Stimulated activated CD4-positive, alpha-beta T cell treated with anti-CD3 and anti-CD28 coated beads, Interleukin-4, amount 100 ng/mL, for 4 hours (primary cell): ENCODE results near the gene ACKR3.

Source experiments
- DNase-seq, 2 experiments: peaks; one replicate each; pipeline ENCODE4 v3.0.0-alpha.2; 2020

ACKR3 gene

DNA sequence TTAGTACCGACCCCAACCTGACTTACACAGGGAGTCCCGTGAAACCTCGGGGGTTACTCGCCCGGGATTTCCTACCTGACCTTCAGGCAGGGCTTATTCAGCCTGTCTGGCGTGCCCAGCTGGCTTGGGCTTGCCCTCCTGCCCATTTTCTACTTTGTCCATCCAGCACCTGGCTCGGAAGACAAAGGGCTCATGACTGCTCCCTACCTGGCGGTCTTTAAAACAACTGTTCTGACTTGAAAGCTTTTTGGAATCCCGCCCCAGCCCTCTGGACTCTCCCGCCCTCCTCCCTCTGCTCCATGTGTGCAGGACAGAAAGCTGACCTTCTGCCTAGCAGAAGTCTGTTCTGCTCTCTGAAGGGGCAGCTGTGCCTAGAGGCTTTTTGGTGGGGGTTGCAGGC, 43.1 kb downstream of the ACKR3 start:
- DNase-seq, result no peak

DNA sequence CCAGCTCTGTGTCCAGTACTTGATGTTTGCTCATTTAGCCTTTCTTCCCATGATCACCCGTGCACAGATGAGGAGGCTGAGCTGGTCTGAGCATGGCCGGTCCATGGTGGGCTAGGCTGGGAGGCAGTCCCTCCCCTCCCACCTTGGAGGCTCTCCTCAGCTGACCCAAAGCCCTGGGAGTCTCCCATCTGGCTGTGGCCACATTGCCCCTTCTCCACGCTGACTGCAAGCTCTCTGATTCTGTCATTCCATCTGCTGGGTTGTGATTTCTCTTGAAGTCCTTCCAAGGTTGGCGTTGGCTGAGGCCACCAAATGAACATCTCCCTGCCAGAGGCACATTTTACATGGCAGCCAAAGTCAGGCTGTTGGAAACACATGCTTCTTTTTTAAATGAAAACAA, 44.0 kb downstream of the ACKR3 start:
- DNase-seq, result no peak

DNA sequence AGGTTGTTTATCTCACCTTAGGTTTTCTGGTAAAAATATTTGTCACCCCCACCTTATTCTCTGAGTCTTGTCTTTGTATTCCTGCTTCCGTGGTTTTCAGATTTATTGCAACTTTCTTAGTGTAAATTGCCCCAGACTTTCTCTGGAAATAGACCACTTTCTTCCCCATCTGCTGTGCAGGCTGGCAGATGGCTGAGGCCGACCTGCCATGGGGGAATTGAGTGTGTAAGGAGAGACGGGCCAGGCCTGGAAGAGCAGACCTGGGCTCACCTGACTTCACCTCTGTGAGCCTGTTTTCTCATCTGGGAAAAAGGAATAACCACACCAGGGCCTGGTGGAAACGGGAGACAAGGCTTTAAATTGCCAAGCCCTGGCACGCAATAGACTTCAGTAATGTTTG, 44.9 kb downstream of the ACKR3 start:
- DNase-seq, result no peak

DNA sequence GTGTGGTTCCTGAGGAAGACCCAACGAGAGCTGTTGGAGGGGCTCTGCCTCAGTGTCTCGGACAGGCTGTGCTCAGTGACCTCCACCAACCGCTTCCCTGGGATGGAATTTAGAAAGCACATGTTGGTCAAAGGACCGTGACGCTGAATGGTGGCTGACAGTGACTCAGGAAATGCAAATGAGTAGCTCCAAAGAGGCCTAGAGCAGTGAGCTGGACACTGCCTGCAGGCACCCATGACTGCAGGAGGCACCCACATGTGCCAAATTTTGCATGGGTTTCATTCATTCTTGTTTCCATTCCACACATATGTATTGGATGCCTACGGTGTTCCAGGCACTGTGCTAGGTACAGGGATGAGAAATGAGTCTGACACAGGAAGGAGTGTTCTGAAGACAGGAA, 46.4 kb downstream of the ACKR3 start:
- no peak for DNase-seq

DNA sequence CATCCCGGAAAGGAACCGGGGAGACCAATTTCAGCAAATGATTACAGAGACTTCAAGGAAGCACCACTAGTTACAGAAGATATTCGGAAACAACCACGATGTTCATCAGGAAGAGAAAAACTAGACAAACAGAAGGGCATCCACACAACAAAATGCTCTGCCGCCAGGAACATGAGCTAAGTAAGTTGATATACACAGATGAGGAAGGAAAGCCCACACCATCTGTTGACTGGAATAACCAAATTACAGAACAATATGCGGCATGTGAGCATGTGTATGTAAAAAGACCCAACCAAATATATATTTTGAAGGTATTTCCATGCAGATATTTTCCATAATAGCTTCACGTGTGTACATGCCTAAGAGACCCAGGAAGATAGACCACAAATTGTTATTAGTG, 47.0 kb downstream of the ACKR3 start:
- DNase-seq, result no peak

DNA sequence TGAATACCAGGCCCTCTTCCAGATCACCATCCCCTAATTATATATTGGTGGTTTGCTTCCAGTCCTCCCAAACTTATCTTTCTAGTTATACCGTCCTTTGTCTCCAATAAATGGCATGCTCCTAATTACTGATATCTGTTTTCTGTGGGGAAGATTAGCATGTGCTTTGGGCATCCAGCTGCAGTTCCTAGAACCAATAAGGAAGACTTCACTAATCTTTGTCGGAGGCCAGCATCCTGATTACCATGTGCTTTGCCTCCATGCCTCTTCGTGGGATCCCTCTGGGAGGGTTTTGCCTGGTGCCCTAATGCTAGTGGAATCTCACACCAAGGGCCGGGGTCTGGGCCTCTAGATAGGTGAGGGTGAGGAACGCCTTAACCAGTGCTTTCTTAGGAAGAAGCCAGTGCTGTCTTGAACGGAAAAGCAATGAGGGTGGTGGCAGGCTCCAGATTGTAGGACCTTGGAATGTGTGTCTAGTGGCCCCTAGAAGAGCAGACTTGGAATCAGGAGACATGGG, 47.7 kb downstream of the ACKR3 start:
- DNase-seq, result no peak

DNA sequence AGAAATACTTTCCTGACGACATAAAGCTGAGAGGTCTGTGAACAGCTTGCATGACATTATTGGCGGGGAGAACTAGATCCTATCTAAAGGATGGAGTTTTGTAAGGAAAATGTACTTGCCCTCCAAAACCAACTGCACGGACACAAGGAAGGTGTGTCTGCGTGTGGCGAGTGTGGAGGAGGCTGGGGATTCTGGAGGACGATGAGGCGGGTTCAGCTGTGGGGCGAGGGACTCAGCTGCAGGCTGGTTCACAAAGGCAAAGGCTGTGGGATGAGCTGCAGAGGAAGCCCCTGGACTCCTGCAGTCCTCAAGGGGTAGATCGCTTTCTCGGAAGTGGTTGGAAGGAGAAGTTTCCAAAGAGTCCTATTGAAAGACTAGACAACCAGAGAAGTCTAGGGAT, 48.2 kb downstream of the ACKR3 start:
- no peak for DNase-seq

DNA sequence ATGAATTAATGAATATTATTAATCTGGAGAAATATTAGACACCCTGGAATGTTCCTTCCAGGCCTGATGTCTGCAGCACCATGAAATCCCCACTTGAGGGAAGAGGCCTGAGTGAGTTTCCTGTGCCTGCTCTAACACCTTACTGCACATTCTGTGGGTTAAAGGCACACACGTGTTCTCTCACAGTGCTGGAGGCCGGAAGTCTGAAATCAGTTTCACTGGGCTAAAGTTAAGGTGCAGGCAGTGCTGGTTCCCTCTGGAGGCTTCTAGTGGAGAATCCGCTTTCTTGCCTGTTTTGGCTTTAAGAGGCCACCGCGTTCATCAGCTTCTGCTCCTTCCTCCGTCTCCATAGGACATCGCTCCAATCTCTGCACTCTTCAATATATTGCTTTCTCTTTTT, 48.7 kb downstream of the ACKR3 start:
- DNase-seq, result no peak

DNA sequence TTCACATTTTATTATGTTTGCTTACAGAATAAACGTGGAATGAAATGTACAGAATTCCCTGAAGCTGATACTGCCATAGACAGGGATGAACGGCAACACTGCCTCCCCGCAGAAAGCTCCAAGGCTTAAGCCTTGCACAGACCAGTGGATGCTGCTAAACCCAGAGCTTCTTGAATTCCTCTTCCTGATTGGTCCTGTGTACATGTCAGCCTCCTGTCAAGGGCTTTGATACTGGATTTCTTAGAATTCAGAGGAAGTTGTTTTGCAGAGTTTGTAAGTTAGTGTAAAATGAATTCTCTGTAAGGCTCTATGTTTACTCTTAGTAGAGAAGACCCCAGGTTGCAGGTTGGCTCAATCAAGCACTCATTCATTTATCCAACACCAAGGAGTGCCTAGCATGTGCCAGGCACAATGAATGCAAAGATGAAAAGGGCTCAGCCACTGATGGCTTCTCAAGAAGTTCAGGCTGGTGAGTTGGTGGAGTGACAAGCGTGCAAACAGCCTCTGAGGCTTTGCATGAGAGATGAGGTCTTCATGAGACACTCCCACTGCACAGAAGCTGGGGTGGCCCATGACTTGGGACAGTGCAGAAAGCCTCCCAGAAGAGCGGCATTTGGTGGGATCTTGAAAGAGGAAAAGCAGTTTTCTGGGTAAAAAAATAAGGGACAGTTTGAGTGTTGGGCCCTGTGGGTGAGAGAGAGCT, 50.4 kb downstream of the ACKR3 start:
- no peak for DNase-seq

DNA sequence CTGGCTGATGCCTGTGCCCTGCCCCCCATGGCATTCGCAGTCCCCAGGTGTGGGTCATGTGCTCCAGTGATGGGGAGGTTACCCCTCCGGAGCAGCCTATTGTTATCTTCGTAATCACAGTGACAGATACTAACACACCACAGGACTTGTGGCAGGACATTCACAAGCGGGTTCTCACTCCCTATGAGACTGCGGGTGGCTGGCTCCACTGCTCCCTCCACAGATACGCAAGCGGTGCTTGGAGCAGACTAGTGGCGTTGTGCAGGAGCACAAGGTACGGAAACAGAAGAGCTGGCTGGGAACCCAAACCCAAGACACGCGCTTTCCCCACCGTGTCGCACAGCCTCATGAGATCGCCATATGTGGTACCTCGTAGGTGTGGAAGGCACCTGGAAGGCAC, 52.2 kb downstream of the ACKR3 start:
- no peak for DNase-seq

DNA sequence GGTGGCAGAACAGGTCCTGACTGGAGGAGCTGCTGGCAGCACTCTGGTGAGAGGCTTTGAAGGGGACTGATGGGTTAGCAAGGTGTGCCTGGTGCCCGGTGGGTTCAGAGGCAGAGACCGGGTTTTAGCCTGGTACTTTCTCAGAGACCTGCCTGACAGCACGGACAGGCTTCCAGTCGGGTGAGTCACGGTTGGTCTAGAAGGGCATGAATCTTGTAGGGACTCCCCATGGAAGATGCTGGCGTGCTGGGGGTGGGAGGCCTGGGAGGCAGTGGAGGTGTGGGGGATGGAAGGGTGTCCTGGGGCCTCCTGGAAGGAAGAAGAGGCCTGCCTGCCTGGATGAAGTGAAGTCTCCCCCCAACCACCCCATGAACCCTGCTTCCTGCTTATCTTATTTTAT, 52.6 kb downstream of the ACKR3 start:
- no peak for DNase-seq

DNA sequence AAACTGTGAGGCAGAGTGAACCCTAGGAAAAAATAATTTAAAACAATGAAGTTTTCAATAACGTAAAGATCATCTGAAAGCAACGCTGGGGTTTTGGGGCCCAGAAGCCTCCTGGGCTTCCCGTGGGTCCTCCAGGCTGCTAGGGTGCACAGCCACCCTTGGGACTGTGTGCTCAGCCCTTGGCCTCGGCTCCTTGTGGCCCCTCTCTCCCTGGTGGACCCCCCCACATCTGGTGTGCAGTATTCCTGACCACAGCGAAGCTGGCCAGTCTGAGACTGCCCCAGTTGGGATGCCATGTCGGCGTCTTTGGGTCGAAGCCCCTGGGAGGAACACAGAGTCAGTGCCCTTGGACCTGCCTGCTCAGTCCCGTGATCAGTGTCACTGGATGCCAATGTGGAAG, 53.0 kb downstream of the ACKR3 start:
- no peak for DNase-seq

DNA sequence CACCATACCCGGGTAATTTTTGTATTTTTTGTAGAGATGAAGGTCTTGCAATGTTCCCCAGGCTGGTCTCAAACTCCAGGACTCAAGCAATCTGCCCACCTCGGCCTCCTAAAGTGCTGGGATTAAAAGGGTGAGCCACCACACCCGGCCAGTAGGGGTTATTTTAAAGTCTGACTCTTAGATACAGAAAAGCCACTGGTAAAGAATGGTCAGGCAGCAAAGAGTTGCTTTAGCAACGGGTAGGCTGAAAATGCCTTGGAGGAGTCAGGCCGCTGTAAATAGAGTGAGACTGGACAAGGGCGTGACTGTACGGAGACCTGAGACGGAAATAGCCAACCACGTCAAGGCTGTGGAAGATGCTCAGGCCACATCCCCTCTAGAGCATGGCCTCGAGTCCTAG, 54.2 kb downstream of the ACKR3 start:
- DNase-seq, result no peak

DNA sequence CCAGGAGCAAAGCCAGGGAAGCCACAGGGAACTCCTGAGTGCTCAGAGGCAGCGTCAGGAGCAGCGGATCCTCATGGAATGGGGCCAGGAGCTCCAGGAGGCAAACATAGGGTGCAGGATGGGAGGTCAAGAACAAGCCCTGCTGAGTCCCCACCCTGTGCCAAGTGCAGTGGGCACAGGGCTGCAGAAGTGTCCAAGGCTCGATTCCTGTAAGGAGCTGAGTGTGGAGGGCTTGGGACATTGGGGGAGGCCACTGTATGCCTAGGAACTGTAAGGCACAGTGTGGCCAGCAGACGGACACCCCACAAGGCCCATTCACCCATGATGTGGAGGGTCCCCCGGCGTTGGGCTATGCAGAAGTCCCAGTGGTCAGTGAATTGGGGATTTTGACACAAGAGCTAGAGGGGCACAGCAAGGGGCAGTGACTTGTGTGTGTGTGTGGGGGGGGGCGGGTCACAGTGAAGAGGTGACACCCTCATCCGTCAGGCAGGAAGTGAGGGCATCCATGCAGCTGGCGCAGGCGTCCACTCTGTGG, 55.6 kb downstream of the ACKR3 start:
- DNase-seq, result no peak

DNA sequence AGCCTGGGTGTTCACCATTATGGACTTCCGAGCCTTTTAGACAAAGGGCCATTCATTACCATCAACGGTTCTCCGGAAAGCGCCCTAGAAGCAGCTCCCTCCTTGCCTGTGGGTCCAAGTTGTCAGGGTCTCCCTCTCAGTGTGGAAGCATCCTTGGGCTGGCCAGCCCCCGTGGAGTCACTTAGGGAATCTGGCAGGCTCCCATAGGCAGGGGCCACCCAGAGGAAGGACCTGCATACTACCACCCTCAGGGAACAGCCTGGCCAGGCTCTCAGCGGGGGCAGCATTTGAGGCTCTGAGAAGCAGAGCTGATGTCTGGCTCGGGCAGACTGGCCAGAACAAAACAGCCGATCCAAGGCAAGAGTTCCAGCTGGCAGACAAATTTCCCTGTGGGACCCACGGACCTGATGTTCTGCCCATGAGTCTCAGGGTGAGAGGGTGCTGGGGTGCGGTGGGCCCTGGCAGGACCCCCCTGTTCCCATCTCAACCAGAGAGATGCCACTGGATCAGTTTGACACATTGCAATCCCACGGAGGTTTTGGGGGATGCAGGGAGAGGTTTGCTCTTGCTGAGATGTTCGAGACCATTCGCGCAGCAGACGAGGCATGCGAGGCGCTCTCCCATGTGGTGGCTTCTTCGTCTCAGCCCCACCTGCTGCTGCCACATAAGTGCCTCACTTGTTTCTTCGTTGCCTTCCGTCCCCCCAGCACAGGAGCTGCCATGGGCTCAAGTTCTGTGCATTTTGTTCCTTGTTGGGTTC, 56.9 kb downstream of the ACKR3 start:
- DNase-seq, result no peak

DNA sequence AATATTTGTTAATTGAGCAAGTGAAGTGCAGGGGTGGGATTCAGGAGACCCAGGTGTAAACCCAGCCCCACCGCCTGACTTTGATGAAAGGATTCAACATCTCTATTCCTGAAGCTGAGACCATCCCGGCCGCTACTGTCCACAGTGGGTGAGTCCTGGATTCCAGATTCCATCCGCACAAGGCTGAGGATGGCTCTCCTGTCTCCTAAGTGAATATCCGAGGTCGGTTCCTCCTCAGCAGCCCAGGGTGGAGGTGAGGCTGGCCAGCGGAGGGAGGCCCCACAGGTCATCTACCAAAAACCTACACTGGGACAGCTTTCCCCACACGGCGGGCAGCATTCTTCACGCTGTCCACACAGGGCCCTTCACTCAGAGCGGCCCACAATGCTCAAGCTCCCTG, 57.6 kb downstream of the ACKR3 start:
- no peak for DNase-seq

DNA sequence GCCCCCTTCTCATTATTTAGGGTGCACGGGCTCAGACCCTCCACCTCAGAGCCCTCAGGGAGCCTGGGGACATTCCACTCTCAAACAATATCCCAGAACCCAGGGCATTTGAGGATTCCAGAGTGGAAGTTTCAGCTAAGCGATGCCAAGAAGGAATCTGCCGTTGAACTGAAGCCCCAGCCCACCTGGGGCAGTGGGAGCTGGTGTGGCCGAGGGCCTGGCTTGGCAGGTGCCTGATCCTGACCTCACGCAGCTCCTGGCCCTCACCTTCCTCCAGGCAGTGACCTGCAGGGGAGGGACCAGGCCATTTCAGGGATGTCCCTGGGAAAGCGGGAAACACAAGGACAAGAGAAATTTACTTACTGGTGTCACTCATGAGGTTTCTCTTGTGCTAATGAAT, 58.2 kb downstream of the ACKR3 start:
- no peak for DNase-seq

DNA sequence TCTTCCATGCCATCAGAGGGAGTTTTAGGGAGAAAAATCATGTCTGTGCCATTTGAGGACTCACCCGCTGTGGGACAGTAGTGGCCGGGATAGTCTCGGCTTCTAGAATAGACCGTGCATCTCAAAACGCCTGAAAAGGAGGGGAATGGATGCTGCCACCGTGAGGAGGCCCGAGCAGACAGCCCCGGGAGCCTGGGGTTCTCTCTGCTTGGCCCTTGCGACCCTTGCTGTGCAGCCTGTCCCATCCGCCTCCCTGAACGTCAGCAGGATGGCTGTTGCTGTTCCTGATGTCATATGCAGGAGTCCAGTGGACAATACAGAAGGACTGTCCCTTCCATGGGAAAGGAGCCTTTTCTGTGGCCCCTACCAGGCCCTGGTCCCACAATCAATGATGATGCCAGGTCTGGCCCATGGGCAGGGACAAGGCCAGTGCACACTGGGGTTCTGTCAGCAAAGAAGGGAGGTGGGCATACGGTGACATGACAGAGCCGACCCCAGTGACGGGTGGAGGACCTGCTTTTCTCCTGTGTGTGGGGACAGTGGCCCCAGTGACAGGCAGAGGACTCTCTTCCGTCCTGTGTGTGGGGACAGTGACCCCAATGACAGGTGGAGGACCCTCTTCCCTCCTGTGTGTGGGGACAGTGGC, 58.8 kb downstream of the ACKR3 start:
- no peak for DNase-seq

DNA sequence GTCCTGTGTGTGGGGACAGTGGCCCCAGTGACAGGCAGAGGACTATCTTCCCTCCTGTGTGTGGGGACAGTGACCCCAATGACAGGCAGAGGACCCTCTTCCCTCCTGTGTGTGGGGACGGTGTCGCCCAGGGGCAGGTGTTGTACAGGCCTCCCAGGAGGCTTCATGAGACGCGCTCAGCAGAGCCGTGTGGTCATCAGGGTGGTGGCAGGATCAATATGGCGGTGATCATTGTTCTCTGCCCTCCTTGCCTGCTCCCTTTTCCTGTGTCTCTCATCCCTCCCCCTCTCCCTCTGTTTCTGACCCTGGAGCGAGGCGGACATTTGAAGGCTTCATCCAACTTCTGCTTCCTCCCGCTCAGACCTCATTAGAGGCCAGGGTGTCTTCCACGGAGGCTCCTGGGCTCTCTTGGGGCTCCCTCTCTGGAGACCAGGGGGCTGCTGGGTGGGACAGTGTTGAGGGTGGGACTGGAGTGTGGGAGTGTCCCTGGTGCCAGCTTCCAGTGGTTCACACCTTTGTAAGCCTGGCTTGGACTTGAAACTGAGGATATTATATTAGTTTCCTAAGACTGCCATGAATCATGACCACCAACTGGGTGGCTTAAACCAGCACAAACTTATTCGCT, 59.5 kb downstream of the ACKR3 start:
- DNase-seq, result no peak

DNA sequence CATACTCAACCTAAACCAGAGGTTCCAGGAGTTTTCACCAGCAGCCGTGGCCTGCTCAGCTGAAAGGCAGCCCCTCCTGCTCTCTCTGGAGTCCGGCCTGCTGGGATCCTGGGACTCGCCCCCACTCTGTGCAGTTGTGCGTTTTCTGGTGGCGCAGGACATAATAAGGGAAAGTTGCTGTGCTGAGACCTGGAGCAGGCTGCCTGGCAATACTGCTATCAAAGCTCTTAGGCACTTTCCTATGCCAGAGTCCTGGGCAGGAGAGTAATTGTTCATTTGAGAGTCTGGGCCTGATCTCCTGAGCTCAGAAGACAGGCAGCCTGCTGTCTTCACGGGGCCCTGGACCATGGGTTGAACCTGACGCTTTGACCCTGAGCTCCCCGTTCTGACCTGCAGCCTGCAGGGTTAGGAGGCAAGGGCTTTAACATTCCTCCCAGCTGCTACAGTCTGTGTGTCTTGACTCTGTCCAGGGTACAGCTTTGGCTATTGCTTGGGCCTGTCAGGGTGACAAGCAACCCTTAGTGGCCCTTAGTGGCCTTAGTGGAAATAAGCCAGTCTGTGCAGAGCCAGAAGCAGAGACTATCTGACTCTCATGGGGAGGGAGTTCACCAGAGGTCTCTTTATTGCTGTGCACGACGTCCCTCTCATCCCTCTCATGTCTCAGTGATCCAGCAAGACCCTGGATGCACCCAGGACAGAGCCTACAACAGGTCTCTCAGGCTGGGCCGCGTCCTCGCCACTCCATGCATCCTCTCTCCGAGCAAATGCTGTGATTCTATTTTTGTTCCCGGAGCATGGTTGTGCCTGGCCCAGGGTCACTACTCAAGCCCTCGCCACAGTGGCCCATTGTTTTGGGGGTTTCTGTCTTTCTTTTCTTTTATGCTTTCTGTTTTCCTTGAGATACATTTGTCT, 60.6 kb downstream of the ACKR3 start:
- DNase-seq, result no peak

DNA sequence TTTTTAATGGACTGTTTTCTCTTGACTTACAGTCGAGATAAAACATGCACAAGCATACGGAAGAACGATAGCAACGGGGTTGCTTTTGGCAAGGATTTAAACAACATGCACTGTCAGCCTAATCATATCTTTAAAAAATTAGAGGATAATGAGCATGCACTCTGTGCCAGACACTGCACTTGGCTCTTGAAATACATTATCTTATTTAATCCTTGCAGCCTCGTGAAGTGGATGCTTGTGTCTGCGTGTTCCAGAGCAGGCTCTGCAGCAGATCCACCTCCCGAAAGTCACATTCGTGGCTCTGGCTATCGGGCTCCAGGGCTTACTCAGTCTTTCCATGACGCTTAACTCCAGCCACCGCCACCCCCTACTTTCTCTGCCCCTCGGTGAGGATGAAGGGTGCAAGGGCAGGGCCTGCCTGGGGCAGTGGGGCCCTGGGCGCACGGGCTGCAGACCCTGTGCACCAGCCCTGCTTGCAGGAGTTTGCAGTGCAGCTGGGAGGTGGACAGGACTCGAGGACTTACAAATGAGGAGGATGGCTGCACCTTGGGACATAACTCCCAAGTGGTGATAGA, 61.7 kb downstream of the ACKR3 start:
- DNase-seq, result no peak

DNA sequence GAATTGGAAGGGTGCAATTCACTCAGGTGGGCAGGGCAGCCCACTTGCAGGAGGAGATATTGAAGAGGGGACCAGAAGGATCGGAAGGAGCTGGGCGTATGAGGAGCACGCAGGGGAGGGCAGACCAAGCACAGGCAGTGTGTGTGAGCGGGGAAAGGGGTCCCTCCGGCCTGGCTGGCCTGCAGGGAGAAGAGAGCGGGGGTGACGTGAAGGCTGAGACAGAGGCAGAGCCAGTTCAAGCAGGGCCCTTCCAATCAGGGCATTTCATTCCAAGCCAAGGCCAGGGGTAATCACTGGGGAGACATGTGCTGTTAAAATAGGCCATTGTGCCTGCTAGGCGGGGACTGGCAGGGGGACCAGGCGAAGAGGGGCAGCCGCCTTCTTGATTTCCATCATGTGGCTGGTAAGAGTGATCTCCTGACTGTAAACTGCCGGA, 62.2 kb downstream of the ACKR3 start:
- DNase-seq, result no peak
